A673 (cell line): Measurements from ENCODE around the gene PRDM16. TPM values are rescaled to one million over a fixed set of nuclear protein-coding genes. Genes with fewer than 3 reads are reported as not detected.

Experiments used
- BruUV-seq: library from RNA; stranded (reverse); fragments of 400-500 nt; replicated peaks from 2 replicates; lab custom pipeline; 2021; lab: Mats Ljungman, UMichigan
- CTCF ChIA-PET: fragments of 300-600 bp; sonication (Branson Sonifier 250); formaldehyde crosslinking; loops from one replicate; lab custom pipeline; 2022; ENCODE audit warnings: antibody characterized with exemption; lab: Charles Lee
- POLR2A ChIA-PET: fragments of 300-600 bp; sonication (Branson Sonifier 250); formaldehyde crosslinking; loops from one replicate; lab custom pipeline; 2022; ENCODE audit warnings: antibody characterized with exemption; ENCODE audit not compliant: low non-redundant PET; lab: Charles Lee
- DNase-seq: peaks from one replicate; pipeline ENCODE4 v3.0.0-alpha.2; 2015; ENCODE audit warnings: low spot score
- H3K27ac ChIP-seq: fragments of 200-600 bp; sonication (generic); 2 replicates; pipeline ENCODE4 v1.5.1; 2016; ENCODE audit warnings: mixed run types, low read depth, mild to moderate bottlenecking, mixed read lengths, antibody characterized with exemption, low read length; ENCODE audit not compliant: poor library complexity, severe bottlenecking
- H3K27me3 ChIP-seq: fragments of 200-600 bp; sonication (generic); replicated peaks from 2 replicates; pipeline ENCODE4 v1.6.1; 2017; ENCODE audit warnings: mixed run types, low read depth, mild to moderate bottlenecking, mixed read lengths, antibody characterized with exemption, low read length; ENCODE audit not compliant: insufficient read depth, poor library complexity
- H3K36me3 ChIP-seq: fragments of 200-600 bp; sonication (generic); 2 replicates; pipeline ENCODE4 v1.6.1; 2016; ENCODE audit warnings: mixed run types, mild to moderate bottlenecking, mixed read lengths, antibody characterized with exemption, low read length; ENCODE audit not compliant: insufficient read depth, poor library complexity, severe bottlenecking
- H3K4me1 ChIP-seq: fragments of 200-600 bp; sonication (generic); 2 replicates; pipeline ENCODE4 v1.6.1; 2017; ENCODE audit warnings: mixed run types, mild to moderate bottlenecking, mixed read lengths, antibody characterized with exemption, low read length; ENCODE audit not compliant: insufficient read depth, poor library complexity, severe bottlenecking
- H3K4me3 ChIP-seq: fragments of 200-600 bp; sonication (generic); 2 replicates; pipeline ENCODE4 v1.5.1; 2016; ENCODE audit warnings: low read depth, mixed run types, mild to moderate bottlenecking, mixed read lengths, low read length; ENCODE audit not compliant: poor library complexity, severe bottlenecking
- H3K9me3 ChIP-seq: fragments of 200-600 bp; sonication (generic); 2 replicates; pipeline ENCODE4 v1.6.1; 2016; ENCODE audit warnings: mixed run types, low read depth, mild to moderate bottlenecking, mixed read lengths, antibody characterized with exemption, low read length; ENCODE audit not compliant: poor library complexity, severe bottlenecking
- EZH2 ChIP-seq: fragments of 200-600 bp; sonication (generic); IDR thresholded peaks from 2 replicates; pipeline ENCODE4 v1.6.1; 2017; ENCODE audit warnings: borderline replicate concordance, low read depth, mild to moderate bottlenecking, mixed read lengths, antibody characterized with exemption, low read length; ENCODE audit not compliant: poor library complexity, severe bottlenecking
- intact Hi-C: fragments of 100-400 bp; cut with micrococcal nuclease; formaldehyde crosslinking; loops from one replicate; pipeline ENCODE4 v1.10.0; 2022; ENCODE audit not compliant: unreplicated experiment
- total RNA-seq: library from RNA; stranded (reverse); gene quantifications from 2 replicates; pipeline ENCODE4 v1.2.3, GENCODE V29; 2021
- TF ChIP-seq, protein P1 (sequence below): fragments of 300-800, 200-600 bp; sonication (generic); conservative IDR thresholded peaks from 2 replicates; pipeline ENCODE4 v1.5.1; 2017; ENCODE audit warnings: low read depth, mild to moderate bottlenecking, antibody characterized with exemption, low read length, moderate library complexity, mixed read lengths

PRDM16 gene
- total RNA-seq, 1 experiment from 2014 or later = 0.49 TPM

GRCh38 chr1:3209201-3209600, 140.2 kb downstream of the PRDM16 start:
- ChIA-PET CTCF (interaction anchor here (0.6 kb wide), 1 partner anchor 215 kb away, joined by 3 read pairs; no protein-coding TSS in a partner anchor), POLR2A (no interaction called here)
- intact Hi-C loops = no loop called here
- no peak for DNase-seq
- Histone ChIP-seq H3K9me3 (no peaks in the 10 kb centered on the region), H3K4me1 (no peaks in the 10 kb centered on the region), H3K4me3 (no peak overlapping the region), H3K36me3 (no peaks in the 10 kb centered on the region), H3K27ac (no peak overlapping the region), H3K27me3 (peaks cover 4% of the 10 kb centered on the region)
- no TSS peak for BruUV-seq
- TF ChIP-seq, protein P1, sequence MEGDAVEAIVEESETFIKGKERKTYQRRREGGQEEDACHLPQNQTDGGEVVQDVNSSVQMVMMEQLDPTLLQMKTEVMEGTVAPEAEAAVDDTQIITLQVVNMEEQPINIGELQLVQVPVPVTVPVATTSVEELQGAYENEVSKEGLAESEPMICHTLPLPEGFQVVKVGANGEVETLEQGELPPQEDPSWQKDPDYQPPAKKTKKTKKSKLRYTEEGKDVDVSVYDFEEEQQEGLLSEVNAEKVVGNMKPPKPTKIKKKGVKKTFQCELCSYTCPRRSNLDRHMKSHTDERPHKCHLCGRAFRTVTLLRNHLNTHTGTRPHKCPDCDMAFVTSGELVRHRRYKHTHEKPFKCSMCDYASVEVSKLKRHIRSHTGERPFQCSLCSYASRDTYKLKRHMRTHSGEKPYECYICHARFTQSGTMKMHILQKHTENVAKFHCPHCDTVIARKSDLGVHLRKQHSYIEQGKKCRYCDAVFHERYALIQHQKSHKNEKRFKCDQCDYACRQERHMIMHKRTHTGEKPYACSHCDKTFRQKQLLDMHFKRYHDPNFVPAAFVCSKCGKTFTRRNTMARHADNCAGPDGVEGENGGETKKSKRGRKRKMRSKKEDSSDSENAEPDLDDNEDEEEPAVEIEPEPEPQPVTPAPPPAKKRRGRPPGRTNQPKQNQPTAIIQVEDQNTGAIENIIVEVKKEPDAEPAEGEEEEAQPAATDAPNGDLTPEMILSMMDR = no peak
- no peak for TF ChIP-seq EZH2

GRCh38 chr1:3211582-3212375, 142.8 kb downstream of the PRDM16 start:
- no peak overlapping the region for H3K27ac ChIP-seq
- no peaks in the 10 kb centered on the region for H3K4me1 ChIP-seq
- no peak for DNase-seq
- no peaks in the 10 kb centered on the region for H3K9me3 ChIP-seq
- intact Hi-C loops = no loop called here
- H3K4me3 ChIP-seq = no peak overlapping the region
- ChIA-PET POLR2A (no interaction called here), CTCF (interaction anchor here (0.5 kb wide), 1 partner anchor 106 kb away, joined by 5 read pairs; no protein-coding TSS in a partner anchor)
- TF ChIP-seq EZH2 = no peak
- TF ChIP-seq, protein P1 = no peak
- H3K27me3 ChIP-seq = peaks cover 16% of the 10 kb centered on the region
- BruUV-seq = no TSS peak
- no peaks in the 10 kb centered on the region for H3K36me3 ChIP-seq

GRCh38 chr1:3212453-3213355, 143.7 kb downstream of the PRDM16 start:
- peaks cover 25% of the 10 kb centered on the region for H3K27me3 ChIP-seq
- DNase-seq = no peak
- no peaks in the 10 kb centered on the region for H3K36me3 ChIP-seq
- intact Hi-C loops = no loop called here
- no TSS peak for BruUV-seq
- ChIA-PET POLR2A (no interaction called here), CTCF (no interaction called here)
- TF ChIP-seq, protein P1 = no peak
- TF ChIP-seq EZH2 = no peak
- no peaks in the 10 kb centered on the region for H3K4me1 ChIP-seq
- no peak overlapping the region for H3K4me3 ChIP-seq
- no peak overlapping the region for H3K27ac ChIP-seq
- H3K9me3 ChIP-seq = no peaks in the 10 kb centered on the region
